22Rv1 (cell line): ENCODE data around the gene LSM4.

Experiments used
- ZFX ChIP-seq: fragments of 450-650 bp; IDR thresholded peaks from 2 replicates; pipeline ENCODE4 v1.6.1; 2017; ENCODE audit warnings: antibody characterized with exemption, borderline replicate concordance
- TF ChIP-seq, protein P1 (sequence below): fragments of 450-650 bp; IDR thresholded peaks from 2 replicates; pipeline ENCODE4 v1.5.1; 2017; ENCODE audit warnings: mild to moderate bottlenecking

DNA sequence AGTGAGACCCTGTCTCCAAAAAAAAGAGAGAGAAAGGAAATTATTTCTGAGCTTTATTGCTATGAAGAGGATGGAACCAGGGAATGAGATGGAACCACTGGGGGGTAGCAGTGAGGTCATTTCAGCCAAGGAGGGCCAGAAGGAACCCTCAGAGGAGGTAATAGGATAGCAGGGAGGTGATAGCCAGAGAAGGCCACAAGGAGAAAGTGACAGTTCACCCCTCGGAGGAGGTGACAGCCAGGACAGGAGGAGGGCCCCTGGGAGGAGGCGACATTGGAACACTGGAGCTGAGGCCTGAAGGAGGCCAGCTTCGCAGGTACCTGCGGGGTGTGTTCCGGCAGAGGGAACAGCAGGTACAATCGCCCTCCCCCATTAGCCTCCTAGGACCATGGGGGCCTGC lies 16.8 kb upstream of the LSM4 start:
- TF ChIP-seq, protein P1, sequence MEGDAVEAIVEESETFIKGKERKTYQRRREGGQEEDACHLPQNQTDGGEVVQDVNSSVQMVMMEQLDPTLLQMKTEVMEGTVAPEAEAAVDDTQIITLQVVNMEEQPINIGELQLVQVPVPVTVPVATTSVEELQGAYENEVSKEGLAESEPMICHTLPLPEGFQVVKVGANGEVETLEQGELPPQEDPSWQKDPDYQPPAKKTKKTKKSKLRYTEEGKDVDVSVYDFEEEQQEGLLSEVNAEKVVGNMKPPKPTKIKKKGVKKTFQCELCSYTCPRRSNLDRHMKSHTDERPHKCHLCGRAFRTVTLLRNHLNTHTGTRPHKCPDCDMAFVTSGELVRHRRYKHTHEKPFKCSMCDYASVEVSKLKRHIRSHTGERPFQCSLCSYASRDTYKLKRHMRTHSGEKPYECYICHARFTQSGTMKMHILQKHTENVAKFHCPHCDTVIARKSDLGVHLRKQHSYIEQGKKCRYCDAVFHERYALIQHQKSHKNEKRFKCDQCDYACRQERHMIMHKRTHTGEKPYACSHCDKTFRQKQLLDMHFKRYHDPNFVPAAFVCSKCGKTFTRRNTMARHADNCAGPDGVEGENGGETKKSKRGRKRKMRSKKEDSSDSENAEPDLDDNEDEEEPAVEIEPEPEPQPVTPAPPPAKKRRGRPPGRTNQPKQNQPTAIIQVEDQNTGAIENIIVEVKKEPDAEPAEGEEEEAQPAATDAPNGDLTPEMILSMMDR: peak; percentile 26; the same call in 1 of the 2 replicates
- no peak for TF ChIP-seq ZFX
